ENCODE data around the gene SURF6.

DNA sequence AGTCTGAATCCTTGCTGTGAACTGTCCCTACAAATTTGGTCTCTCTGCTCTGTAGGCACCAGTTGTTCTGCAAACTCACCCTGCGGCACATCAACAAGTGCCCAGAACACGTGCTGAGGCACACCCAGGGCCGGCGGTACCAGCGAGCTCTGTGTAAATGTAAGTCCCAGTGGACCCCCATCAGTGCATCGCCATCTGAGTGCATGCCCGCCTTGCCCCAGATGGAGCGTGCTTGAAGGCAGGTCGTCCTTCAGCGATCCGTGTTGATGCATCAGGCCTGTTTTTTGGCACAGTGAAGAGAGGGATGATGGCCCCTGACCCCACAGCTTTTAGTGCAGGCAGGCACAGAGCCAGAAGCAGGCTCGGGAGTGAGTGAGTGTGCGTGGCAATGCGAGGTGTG is 21.7 kb upstream of the SURF6 start:
- TF ChIP-seq, protein P1, sequence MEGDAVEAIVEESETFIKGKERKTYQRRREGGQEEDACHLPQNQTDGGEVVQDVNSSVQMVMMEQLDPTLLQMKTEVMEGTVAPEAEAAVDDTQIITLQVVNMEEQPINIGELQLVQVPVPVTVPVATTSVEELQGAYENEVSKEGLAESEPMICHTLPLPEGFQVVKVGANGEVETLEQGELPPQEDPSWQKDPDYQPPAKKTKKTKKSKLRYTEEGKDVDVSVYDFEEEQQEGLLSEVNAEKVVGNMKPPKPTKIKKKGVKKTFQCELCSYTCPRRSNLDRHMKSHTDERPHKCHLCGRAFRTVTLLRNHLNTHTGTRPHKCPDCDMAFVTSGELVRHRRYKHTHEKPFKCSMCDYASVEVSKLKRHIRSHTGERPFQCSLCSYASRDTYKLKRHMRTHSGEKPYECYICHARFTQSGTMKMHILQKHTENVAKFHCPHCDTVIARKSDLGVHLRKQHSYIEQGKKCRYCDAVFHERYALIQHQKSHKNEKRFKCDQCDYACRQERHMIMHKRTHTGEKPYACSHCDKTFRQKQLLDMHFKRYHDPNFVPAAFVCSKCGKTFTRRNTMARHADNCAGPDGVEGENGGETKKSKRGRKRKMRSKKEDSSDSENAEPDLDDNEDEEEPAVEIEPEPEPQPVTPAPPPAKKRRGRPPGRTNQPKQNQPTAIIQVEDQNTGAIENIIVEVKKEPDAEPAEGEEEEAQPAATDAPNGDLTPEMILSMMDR (IDR thresholded peaks at IDR 0.05; ENCODE audit: low read depth, low read length, poor library complexity, severe bottlenecking), result no peak
- no peak for TF ChIP-seq EZH2phosphoT487 (IDR thresholded peaks at IDR 0.05; ENCODE audit: borderline replicate concordance, low read length)
